Endothelial cell (in vitro differentiated cells): ENCODE measurements around the gene GREB1. TPM values are rescaled to one million over a fixed set of nuclear protein-coding genes. Genes with fewer than 3 reads are reported as not detected.

Experiments used
- DNase-seq: peaks from one replicate; pipeline ENCODE4 v3.0.0; 2021; ENCODE audit warnings: low spot score
- H3K27ac Mint-ChIP-seq: one replicate; pipeline ENCODE4 v1.8.0; 2021; ENCODE audit warnings: mixed read lengths, inconsistent platforms; ENCODE audit not compliant: unreplicated experiment
- H3K27me3 Mint-ChIP-seq: one replicate; pipeline ENCODE4 v1.8.0; 2021; ENCODE audit warnings: mild to moderate bottlenecking, moderate library complexity, mixed read lengths, inconsistent platforms; ENCODE audit not compliant: unreplicated experiment
- H3K36me3 Mint-ChIP-seq: one replicate; pipeline ENCODE4 v1.8.0; 2021; ENCODE audit warnings: mild to moderate bottlenecking, low read depth, mixed read lengths, inconsistent platforms; ENCODE audit not compliant: unreplicated experiment
- H3K4me1 Mint-ChIP-seq: one replicate; pipeline ENCODE4 v1.8.0; 2021; ENCODE audit warnings: mild to moderate bottlenecking, mixed read lengths, inconsistent platforms; ENCODE audit not compliant: unreplicated experiment
- H3K4me3 Mint-ChIP-seq: one replicate; pipeline ENCODE4 v1.8.0; 2021; ENCODE audit warnings: mild to moderate bottlenecking, mixed read lengths, inconsistent platforms; ENCODE audit not compliant: unreplicated experiment
- H3K9me3 Mint-ChIP-seq: one replicate; pipeline ENCODE4 v1.8.0; 2021; ENCODE audit warnings: mixed read lengths, inconsistent platforms; ENCODE audit not compliant: unreplicated experiment
- CTCF ChIP-seq: fragments of 200-600 bp; sonication (generic); IDR thresholded peaks from one replicate; pipeline ENCODE4 v1.5.0; 2021; ENCODE audit warnings: antibody characterized with exemption; ENCODE audit not compliant: unreplicated experiment
- total RNA-seq: library from RNA; stranded (reverse); fragmentation: NEBNext Ultra II Directional; extraction: Animal tissue kit (Norgen Biotek cat#: 25700); gene quantifications from one replicate; pipeline ENCODE4 v1.2.1, GENCODE V29; 2021; ENCODE audit not compliant: unreplicated experiment

Gene GREB1
- total RNA-seq, 1 donor from 2014 or later, result 35.9 TPM

- H3K4me3 Mint-ChIP-seq, result no peak overlapping the region
- H3K27ac Mint-ChIP-seq, result no peak overlapping the region
- TF ChIP-seq CTCF, result no peak
- H3K27me3 Mint-ChIP-seq, result peaks cover 2% of the 10 kb centered on the region
- peaks cover 5% of the 10 kb centered on the region for H3K36me3 Mint-ChIP-seq
- no peaks in the 10 kb centered on the region for H3K9me3 Mint-ChIP-seq
- no peak for DNase-seq
- H3K4me1 Mint-ChIP-seq, result peaks cover 27% of the 10 kb centered on the region
Observed at GRCh38 chr2:11571170-11571569, 37.3 kb downstream of the GREB1 start.

- no peak overlapping the region for H3K4me3 Mint-ChIP-seq
- no peak overlapping the region for H3K27ac Mint-ChIP-seq
- H3K9me3 Mint-ChIP-seq, result no peaks in the 10 kb centered on the region
- H3K4me1 Mint-ChIP-seq, result peaks cover 32% of the 10 kb centered on the region
- no peak for TF ChIP-seq CTCF
- H3K36me3 Mint-ChIP-seq, result peaks cover 12% of the 10 kb centered on the region
- DNase-seq, result no peak
- peaks cover 2% of the 10 kb centered on the region for H3K27me3 Mint-ChIP-seq
Observed at GRCh38 chr2:11572996-11573395, 39.2 kb downstream of the GREB1 start.

GRCh38 chr2:11573418-11574175 is 39.8 kb downstream of the GREB1 start:
- H3K36me3 Mint-ChIP-seq, result peaks cover 15% of the 10 kb centered on the region
- H3K4me1 Mint-ChIP-seq, result peaks cover 34% of the 10 kb centered on the region
- peaks cover 2% of the 10 kb centered on the region for H3K27me3 Mint-ChIP-seq
- H3K9me3 Mint-ChIP-seq, result no peaks in the 10 kb centered on the region
- H3K27ac Mint-ChIP-seq, result no peak overlapping the region
- DNase-seq, result no peak
- H3K4me3 Mint-ChIP-seq, result no peak overlapping the region
- TF ChIP-seq CTCF, result no peak

GRCh38 chr2:11574176-11575046 is 40.6 kb downstream of the GREB1 start:
- H3K4me1 Mint-ChIP-seq, result peaks cover 34% of the 10 kb centered on the region
- H3K36me3 Mint-ChIP-seq, result peaks cover 15% of the 10 kb centered on the region
- no peaks in the 10 kb centered on the region for H3K9me3 Mint-ChIP-seq
- H3K27me3 Mint-ChIP-seq, result peaks cover 2% of the 10 kb centered on the region
- TF ChIP-seq CTCF, result no peak
- DNase-seq, result no peak
- H3K27ac Mint-ChIP-seq, result no peak overlapping the region
- no peak overlapping the region for H3K4me3 Mint-ChIP-seq

GRCh38 chr2:11576398-11576797 is 42.6 kb downstream of the GREB1 start:
- Mint-ChIP-seq H3K36me3 (peaks cover 29% of the 10 kb centered on the region), H3K27me3 (peaks cover 12% of the 10 kb centered on the region), H3K4me1 (peaks cover 24% of the 10 kb centered on the region), H3K9me3 (no peaks in the 10 kb centered on the region), H3K4me3 (no peak overlapping the region), H3K27ac (no peak overlapping the region)
- no peak for DNase-seq
- no peak for TF ChIP-seq CTCF
